Fibroblast of the aortic adventitia (primary cell): ENCODE results near the gene GAREM1. TPM values are rescaled to one million over a fixed set of nuclear protein-coding genes. Genes with fewer than 3 reads are reported as not detected.

ENCODE experiments used
- DNase-seq: peaks from one replicate; pipeline ENCODE4 v3.0.0-alpha.2; 2010; ENCODE audit warnings: low read depth
- H3K4me3 ChIP-seq: 2 replicates; pipeline ENCODE4 v1.5.1; 2011; ENCODE audit warnings: low read depth, mild to moderate bottlenecking, control low read depth, low read length, moderate library complexity
- total RNA-seq: library from RNA; depleted of rRNA; stranded (reverse); fragments of >200 nt; gene quantifications from 2 replicates; pipeline ENCODE4 v1.2.3, GENCODE V29; 2012; ENCODE audit warnings: low replicate concordance
- TF ChIP-seq, protein P1 (sequence below): IDR thresholded peaks from 2 replicates; pipeline ENCODE4 v1.5.1; 2011; ENCODE audit warnings: mild to moderate bottlenecking, low read length, control low read depth, inconsistent platforms; ENCODE audit not compliant: insufficient read depth

The GAREM1 gene
- total RNA-seq, 1 donor, result 5.5 TPM

- no peak overlapping the region for H3K4me3 ChIP-seq
- TF ChIP-seq, protein P1, sequence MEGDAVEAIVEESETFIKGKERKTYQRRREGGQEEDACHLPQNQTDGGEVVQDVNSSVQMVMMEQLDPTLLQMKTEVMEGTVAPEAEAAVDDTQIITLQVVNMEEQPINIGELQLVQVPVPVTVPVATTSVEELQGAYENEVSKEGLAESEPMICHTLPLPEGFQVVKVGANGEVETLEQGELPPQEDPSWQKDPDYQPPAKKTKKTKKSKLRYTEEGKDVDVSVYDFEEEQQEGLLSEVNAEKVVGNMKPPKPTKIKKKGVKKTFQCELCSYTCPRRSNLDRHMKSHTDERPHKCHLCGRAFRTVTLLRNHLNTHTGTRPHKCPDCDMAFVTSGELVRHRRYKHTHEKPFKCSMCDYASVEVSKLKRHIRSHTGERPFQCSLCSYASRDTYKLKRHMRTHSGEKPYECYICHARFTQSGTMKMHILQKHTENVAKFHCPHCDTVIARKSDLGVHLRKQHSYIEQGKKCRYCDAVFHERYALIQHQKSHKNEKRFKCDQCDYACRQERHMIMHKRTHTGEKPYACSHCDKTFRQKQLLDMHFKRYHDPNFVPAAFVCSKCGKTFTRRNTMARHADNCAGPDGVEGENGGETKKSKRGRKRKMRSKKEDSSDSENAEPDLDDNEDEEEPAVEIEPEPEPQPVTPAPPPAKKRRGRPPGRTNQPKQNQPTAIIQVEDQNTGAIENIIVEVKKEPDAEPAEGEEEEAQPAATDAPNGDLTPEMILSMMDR, result no peak
- no peak for DNase-seq
These were observed 52.5 kb downstream of the GAREM1 start for GRCh38 chr18:32418148-32418547.

GRCh38 chr18:32405588-32405987 is 65.1 kb downstream of the GAREM1 start:
- DNase-seq, result no peak
- no peak overlapping the region for H3K4me3 ChIP-seq
- TF ChIP-seq, protein P1, result no peak

GRCh38 chr18:32401621-32402020 is 69.1 kb downstream of the GAREM1 start:
- TF ChIP-seq, protein P1, result no peak
- H3K4me3 ChIP-seq, result no peak overlapping the region
- DNase-seq, result no peak

GRCh38 chr18:32393407-32393806 is 77.3 kb downstream of the GAREM1 start:
- TF ChIP-seq, protein P1, result no peak
- no peak overlapping the region for H3K4me3 ChIP-seq
- no peak for DNase-seq

DNA sequence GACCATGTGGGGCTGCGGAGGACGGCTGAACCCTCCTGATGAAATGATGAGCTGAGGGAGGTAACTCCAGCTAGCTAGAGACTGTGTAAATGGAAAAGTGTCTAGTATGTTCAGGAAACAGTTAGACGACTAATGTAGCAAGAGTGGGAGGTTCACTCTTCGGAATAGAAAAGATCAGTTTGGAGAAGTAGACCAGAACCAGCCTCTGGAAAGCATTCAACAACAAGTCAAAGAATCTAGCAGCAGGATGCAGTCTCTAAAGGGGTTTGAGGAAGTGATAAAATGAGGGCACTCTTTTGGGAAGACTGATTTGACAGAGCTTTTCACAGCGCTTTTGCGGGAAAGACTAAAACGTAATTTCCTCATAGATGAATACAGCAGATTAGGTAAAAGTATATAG is 79.6 kb downstream of the GAREM1 start:
- no peak overlapping the region for H3K4me3 ChIP-seq
- TF ChIP-seq, protein P1, result no peak
- DNase-seq, result no peak

GRCh38 chr18:32389858-32390257 is 80.8 kb downstream of the GAREM1 start:
- no peak for DNase-seq
- H3K4me3 ChIP-seq, result no peak overlapping the region
- TF ChIP-seq, protein P1, result no peak

GRCh38 chr18:32389191-32389590 is 81.5 kb downstream of the GAREM1 start:
- TF ChIP-seq, protein P1, result no peak
- no peak for DNase-seq

More at GRCh38 chr18:32389191-32389590, 81.5 kb downstream of the GAREM1 start:
- H3K4me3 ChIP-seq, result no peak overlapping the region
